K562 (cell line): ENCODE results near the gene CTNNBL1. TPM values are rescaled to one million over a fixed set of nuclear protein-coding genes. Genes with fewer than 3 reads are reported as not detected.

Source experiments
- ATAC-seq: fragments of 200-7000 bp; cut with Tn5 transposase; 3 replicates; pipeline ENCODE4 v1.9.1; 2020; ENCODE audit warnings: moderate library complexity
- BruUV-seq: library from RNA; stranded (reverse); fragments of 400-500 nt; replicated peaks from 2 replicates; lab custom pipeline; 2021; lab: Mats Ljungman, UMichigan
- CTCF ChIA-PET: fragments of 300-600 bp; formaldehyde crosslinking; extraction: SDS; loops from one replicate; lab custom pipeline; 2021; ENCODE audit warnings: low intra/inter-chr PET ratio; lab: Yijun Ruan, JAX
- POLR2A ChIA-PET: fragments of 300-600, 350-650 bp; sonication (Branson Sonifier 250); formaldehyde crosslinking; extraction: SDS; loops from one replicate; lab custom pipeline; 2021; ENCODE audit warnings: antibody characterized with exemption, inconsistent platforms; lab: Yijun Ruan, JAX
- DNase-seq, 4 experiments: peaks; one replicate each; pipeline versions ENCODE4 v3.0.0 to v3.0.0-alpha.2; 2011 to 2018; ENCODE audit warnings: low spot score in 3 of 4, mixed read lengths in 3 of 4; ENCODE audit errors: extremely low read depth in 1 of 4
- FAIRE-seq: peaks from 2 replicates; lab custom pipeline; 2011; peaks lifted over from hg19 to GRCh38; lab: Jason Lieb, UNC
- H2AFZ ChIP-seq: 2 replicates; pipeline ENCODE4 v1.6.0; 2011; ENCODE audit warnings: low read depth, low read length, control low read depth, inconsistent platforms
- H3K27ac ChIP-seq: fragments of 200-600 bp; 3 replicates; pipeline ENCODE4 v1.8.0; 2011; ENCODE audit warnings: low read depth, mild to moderate bottlenecking, control low read depth, inconsistent platforms, low read length, moderate library complexity, mixed read lengths; ENCODE audit errors: extremely low read depth
- H3K27me3 ChIP-seq, 2 experiments: fragments of 300-600 bp in 1 of 2; 2 replicates in 1 of 2; 3 replicates in 1 of 2; pipeline versions ENCODE4 v1.6.0 to v1.8.0; 2011; ENCODE audit warnings: inconsistent platforms in 2 of 2, low read length in 2 of 2, mild to moderate bottlenecking in 1 of 2, mixed read lengths in 1 of 2, moderate library complexity in 1 of 2; ENCODE audit not compliant: control insufficient read depth in 2 of 2, insufficient read depth in 2 of 2
- H3K36me3 ChIP-seq: fragments of 300-600 bp; 3 replicates; pipeline ENCODE4 v1.8.0; 2011; ENCODE audit warnings: mild to moderate bottlenecking, low read length, inconsistent platforms; ENCODE audit not compliant: control insufficient read depth, insufficient read depth
- H3K4me1 ChIP-seq, 2 experiments: fragments of 200-600 bp in 1 of 2; replicated peaks in 1 of 2; 2 replicates in 1 of 2; 3 replicates in 1 of 2; pipeline versions ENCODE4 v1.5.1 to v1.8.0; 2011; ENCODE audit warnings: inconsistent platforms in 2 of 2, low read length in 2 of 2, mild to moderate bottlenecking in 1 of 2, mixed read lengths in 1 of 2, moderate library complexity in 1 of 2; ENCODE audit not compliant: control insufficient read depth in 2 of 2, insufficient read depth in 2 of 2
- H3K4me2 ChIP-seq: 2 replicates; pipeline ENCODE4 v1.6.1; 2011; ENCODE audit warnings: low read length, control low read depth, inconsistent platforms, mixed read lengths; ENCODE audit not compliant: insufficient read depth
- H3K4me3 ChIP-seq: fragments of 200-600 bp; sonication (generic), shearing (Covaris generic); 2 replicates; pipeline ENCODE4 v1.5.1; 2016; ENCODE audit warnings: control low read depth, inconsistent platforms
- H3K79me2 ChIP-seq: fragments of 200-600 bp; 3 replicates; pipeline ENCODE4 v1.8.0; 2011; ENCODE audit warnings: low read length, inconsistent platforms; ENCODE audit not compliant: control insufficient read depth, insufficient read depth
- H3K9ac ChIP-seq, 2 experiments: 2 replicates each; pipeline versions ENCODE4 v1.6.0 to v1.6.1; 2011; ENCODE audit warnings: low read depth in 2 of 2, low read length in 2 of 2, control low read depth in 1 of 2, inconsistent platforms in 1 of 2, mild to moderate bottlenecking in 1 of 2, mixed read lengths in 1 of 2; ENCODE audit not compliant: insufficient read depth in 1 of 2
- H3K9me1 ChIP-seq: one replicate; pipeline ENCODE4 v1.6.0; 2011; ENCODE audit warnings: inconsistent platforms, mild to moderate bottlenecking, low read length, moderate library complexity; ENCODE audit not compliant: control insufficient read depth, insufficient read depth
- H3K9me3 ChIP-seq: replicated peaks from 2 replicates; pipeline ENCODE4 v1.5.1; 2011; ENCODE audit warnings: low read depth, low read length, inconsistent platforms; ENCODE audit not compliant: control insufficient read depth, insufficient read depth
- H4K20me1 ChIP-seq: replicated peaks from 2 replicates; pipeline ENCODE4 v1.6.1; 2011; ENCODE audit warnings: low read length, inconsistent platforms, mixed read lengths; ENCODE audit not compliant: control insufficient read depth, insufficient read depth
- BRCA1 ChIP-seq, 2 experiments: fragments of 450-650 bp in 1 of 2; sonication (generic) in 1 of 2; formaldehyde crosslinking in 1 of 2; IDR thresholded peaks; 2 replicates each; pipeline versions ENCODE4 v1.5.0 to v1.6.1; 2017 to 2020; ENCODE audit warnings: mild to moderate bottlenecking in 1 of 2, missing genetic modification reagents in 1 of 2
- GTF2A2 ChIP-seq: IDR thresholded peaks from 2 replicates; pipeline ENCODE4 v1.6.1; 2016; ENCODE audit warnings: mild to moderate bottlenecking, missing genetic modification characterization, missing compliant biosample characterization
- HEY1 ChIP-seq: fragments of 250-450 bp; sonication (Bioruptor Pico); IDR thresholded peaks from 2 replicates; pipeline ENCODE4 v1.5.0; 2020; ENCODE audit warnings: mild to moderate bottlenecking, moderate library complexity, borderline replicate concordance
- MAFG ChIP-seq: fragments of 450-650 bp; conservative IDR thresholded peaks from 2 replicates; pipeline ENCODE4 v1.6.1; 2016; ENCODE audit warnings: missing genetic modification characterization, missing compliant biosample characterization
- ZBTB11 ChIP-seq, 3 experiments: fragments of 200-800 bp in 1 of 3; fragments of 250-450 bp in 1 of 3; fragments of 450-650 bp in 1 of 3; sonication (Bioruptor Pico) in 1 of 3; sonication (Bioruptor generic) in 1 of 3; formaldehyde crosslinking in 1 of 3; IDR thresholded peaks; 2 replicates each; pipeline versions ENCODE4 v1.6.1 to v1.8.0; 2016 to 2022; ENCODE audit warnings: mild to moderate bottlenecking in 2 of 3, missing genetic modification characterization in 2 of 3, missing compliant biosample characterization in 1 of 3, moderate library complexity in 1 of 3
- ZBTB9 ChIP-seq: fragments of 450-650 bp; formaldehyde crosslinking; IDR thresholded peaks from 2 replicates; pipeline ENCODE4 v1.4.0; 2020; ENCODE audit warnings: mild to moderate bottlenecking, moderate library complexity
- ZEB2 ChIP-seq: fragments of 450-650 bp; IDR thresholded peaks from 2 replicates; pipeline ENCODE4 v1.6.1; 2016
- ZNF408 ChIP-seq: fragments of 250-450 bp; sonication (Bioruptor Pico); IDR thresholded peaks from 2 replicates; pipeline ENCODE4 v1.4.0; 2020; ENCODE audit warnings: low read depth, mild to moderate bottlenecking, moderate library complexity
- WGBS: fragments of 100-300 bp; shearing (Covaris generic); methylation state at CpG from one replicate; pipeline ENCODE4 v1.1.6; 2016; ENCODE audit warnings: low coverage, mixed read lengths; ENCODE audit not compliant: insufficient coverage; ENCODE audit errors: missing lambda C conversion rate; 5-methylcytosine and 5-hydroxymethylcytosine counted together
- in situ Hi-C: fragments of 300-500 bp; cut with MboI; formaldehyde crosslinking; loops from 4 replicates; pipeline ENCODE4 v1.15.0; 2018; ENCODE audit warnings: inconsistent platforms, mixed read lengths
- intact Hi-C: fragments of 100-400 bp; cut with micrococcal nuclease; formaldehyde crosslinking; loops from 2 replicates; pipeline ENCODE4 v1.14.2; 2022
- polyA plus RNA-seq, 8 experiments: library from polyadenylated mRNA; depleted of rRNA in 4 of 8; stranded (reverse) in 5 of 8; unstranded in 3 of 8; fragments of >200 nt; fragmentation: Nextera tagmentation in 2 of 8; fragmentation: Illumina TruSeq in 1 of 8; extraction: Ambion mirVana in 2 of 8; extraction: Trizol in 1 of 8; gene quantifications; 2 replicates each; pipeline versions ENCODE4 v1.2.1 to v1.2.3, GENCODE V29; 2011 to 2014; ENCODE audit warnings: inconsistent platforms in 1 of 8, missing spikeins in 1 of 8
- total RNA-seq, 7 experiments: library from RNA; depleted of rRNA in 6 of 7; stranded (reverse); fragments of >200 nt in 6 of 7; fragmentation: Illumina TruSeq in 2 of 7; extraction: Trizol in 2 of 7; gene quantifications; 2 replicates each; pipeline versions ENCODE4 v1.2.1 to v1.2.3, GENCODE V29; 2011 to 2021; ENCODE audit warnings: low replicate concordance in 1 of 7
- TF ChIP-seq, protein P1 (sequence below): fragments of 250-450 bp; sonication (Bioruptor Pico); IDR thresholded peaks from 2 replicates; pipeline ENCODE4 v1.4.0; 2020
- TF ChIP-seq, protein P2 (sequence below), 2 experiments: fragments of 250-450 bp in 1 of 2; fragments of 450-650 bp in 1 of 2; sonication (Bioruptor Pico) in 1 of 2; IDR thresholded peaks; 2 replicates each; pipeline versions ENCODE4 v1.6.1 to v1.8.0; 2016 to 2021; ENCODE audit warnings: mild to moderate bottlenecking in 2 of 2, moderate library complexity in 2 of 2, missing compliant biosample characterization in 1 of 2, missing genetic modification characterization in 1 of 2

CTNNBL1 gene
- total and polyA plus RNA-seq, 9 of the 15 experiments (the other 6 are each of a cell fraction or from before 2014, with no cell fraction given) = 32.4 to 85.6 (median 43.6) TPM

- POLR2A ChIA-PET = interaction anchor here (1.3 kb wide), 1 partner anchor 12 kb away, joined by 3 read pairs; no protein-coding TSS in a partner anchor
- Histone ChIP-seq H4K20me1 (no peaks in the 10 kb centered on the region), H3K4me1 (peaks cover 24 to 33% of the 10 kb centered on the region in 2 experiments), H3K4me3 (no peak overlapping the region), H3K9ac (no peak overlapping the region), H3K36me3 (peaks cover 21% of the 10 kb centered on the region; the same call in 2 of the 3 replicates), H2AFZ (no peak overlapping the region), H3K9me1 (peaks cover 4% of the 10 kb centered on the region), H3K9me3 (no peaks in the 10 kb centered on the region), H3K79me2 (no peaks in the 10 kb centered on the region), H3K27me3 (no peaks in the 10 kb centered on the region), H3K4me2 (no peak overlapping the region), H3K27ac (no peak overlapping the region)
- BruUV-seq = no TSS peak
- ATAC-seq (no peak), FAIRE-seq (no peak), DNase-seq (no peak)
- CTCF ChIA-PET = no interaction called here
- in situ Hi-C loops (no loop called here), intact Hi-C loops (no loop called here)
- WGBS = 78% methylated on average over 3 of the region's 5 CpGs
- TF ChIP-seq, protein P1, sequence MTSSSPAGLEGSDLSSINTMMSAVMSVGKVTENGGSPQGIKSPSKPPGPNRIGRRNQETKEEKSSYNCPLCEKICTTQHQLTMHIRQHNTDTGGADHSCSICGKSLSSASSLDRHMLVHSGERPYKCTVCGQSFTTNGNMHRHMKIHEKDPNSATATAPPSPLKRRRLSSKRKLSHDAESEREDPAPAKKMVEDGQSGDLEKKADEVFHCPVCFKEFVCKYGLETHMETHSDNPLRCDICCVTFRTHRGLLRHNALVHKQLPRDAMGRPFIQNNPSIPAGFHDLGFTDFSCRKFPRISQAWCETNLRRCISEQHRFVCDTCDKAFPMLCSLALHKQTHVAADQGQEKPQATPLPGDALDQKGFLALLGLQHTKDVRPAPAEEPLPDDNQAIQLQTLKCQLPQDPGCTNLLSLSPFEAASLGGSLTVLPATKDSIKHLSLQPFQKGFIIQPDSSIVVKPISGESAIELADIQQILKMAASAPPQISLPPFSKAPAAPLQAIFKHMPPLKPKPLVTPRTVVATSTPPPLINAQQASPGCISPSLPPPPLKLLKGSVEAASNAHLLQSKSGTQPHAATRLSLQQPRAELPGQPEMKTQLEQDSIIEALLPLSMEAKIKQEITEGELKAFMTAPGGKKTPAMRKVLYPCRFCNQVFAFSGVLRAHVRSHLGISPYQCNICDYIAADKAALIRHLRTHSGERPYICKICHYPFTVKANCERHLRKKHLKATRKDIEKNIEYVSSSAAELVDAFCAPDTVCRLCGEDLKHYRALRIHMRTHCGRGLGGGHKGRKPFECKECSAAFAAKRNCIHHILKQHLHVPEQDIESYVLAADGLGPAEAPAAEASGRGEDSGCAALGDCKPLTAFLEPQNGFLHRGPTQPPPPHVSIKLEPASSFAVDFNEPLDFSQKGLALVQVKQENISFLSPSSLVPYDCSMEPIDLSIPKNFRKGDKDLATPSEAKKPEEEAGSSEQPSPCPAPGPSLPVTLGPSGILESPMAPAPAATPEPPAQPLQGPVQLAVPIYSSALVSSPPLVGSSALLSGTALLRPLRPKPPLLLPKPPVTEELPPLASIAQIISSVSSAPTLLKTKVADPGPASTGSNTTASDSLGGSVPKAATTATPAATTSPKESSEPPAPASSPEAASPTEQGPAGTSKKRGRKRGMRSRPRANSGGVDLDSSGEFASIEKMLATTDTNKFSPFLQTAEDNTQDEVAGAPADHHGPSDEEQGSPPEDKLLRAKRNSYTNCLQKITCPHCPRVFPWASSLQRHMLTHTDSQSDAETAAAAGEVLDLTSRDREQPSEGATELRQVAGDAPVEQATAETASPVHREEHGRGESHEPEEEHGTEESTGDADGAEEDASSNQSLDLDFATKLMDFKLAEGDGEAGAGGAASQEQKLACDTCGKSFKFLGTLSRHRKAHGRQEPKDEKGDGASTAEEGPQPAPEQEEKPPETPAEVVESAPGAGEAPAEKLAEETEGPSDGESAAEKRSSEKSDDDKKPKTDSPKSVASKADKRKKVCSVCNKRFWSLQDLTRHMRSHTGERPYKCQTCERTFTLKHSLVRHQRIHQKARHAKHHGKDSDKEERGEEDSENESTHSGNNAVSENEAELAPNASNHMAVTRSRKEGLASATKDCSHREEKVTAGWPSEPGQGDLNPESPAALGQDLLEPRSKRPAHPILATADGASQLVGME = no peak
- TF ChIP-seq GTF2A2 (tag) (no peak), ZBTB11 (CRISPR knock-in tag; IDR thresholded peaks at IDR 0.05) (no peak), ZBTB9 (CRISPR knock-in tag) (no peak), ZEB2 (no peak), BRCA1 (IDR thresholded peaks at IDR 0.05) (no peak), BRCA1 (CRISPR knock-in tag; IDR thresholded peaks at IDR 0.05) (no peak), MAFG (tag) (no peak), HEY1 (CRISPR knock-in tag) (no peak), ZNF408 (CRISPR knock-in tag) (no peak)
- TF ChIP-seq, protein P2, sequence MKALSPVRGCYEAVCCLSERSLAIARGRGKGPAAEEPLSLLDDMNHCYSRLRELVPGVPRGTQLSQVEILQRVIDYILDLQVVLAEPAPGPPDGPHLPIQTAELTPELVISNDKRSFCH (CRISPR knock-in tag; IDR thresholded peaks at IDR 0.05) = no peak
- TF ChIP-seq, protein P2 (tag; IDR thresholded peaks at IDR 0.05) = no peak
Observed at GRCh38 chr20:37845878-37846277, 152.0 kb downstream of the CTNNBL1 start.
